HCT116 (cell line): Measurements from ENCODE around the gene TIAM2. TPM values are rescaled to one million over a fixed set of nuclear protein-coding genes. Genes with fewer than 3 reads are reported as not detected.
A peak's percentile ranks its signal among the peaks of the same experiment; 100 is the strongest.

Source experiments
- ATAC-seq: fragments of 200-7000 bp; cut with Tn5 transposase; 2 replicates; pipeline ENCODE4 v1.9.1; 2020; ENCODE audit warnings: mild to moderate bottlenecking, moderate library complexity
- BruUV-seq: library from RNA; stranded (reverse); fragments of 400-500 nt; replicated peaks from 2 replicates; lab custom pipeline; 2021; lab: Mats Ljungman, UMichigan
- CTCF ChIA-PET: fragments of 300-600 bp; sonication (Branson Sonifier 250); formaldehyde crosslinking; loops from one replicate; lab custom pipeline; 2021; ENCODE audit warnings: antibody characterized with exemption; lab: Charles Lee
- POLR2A ChIA-PET: fragments of 300-600, 350-600 bp; sonication (Branson Sonifier 250); formaldehyde crosslinking; loops from one replicate; lab custom pipeline; 2021; ENCODE audit warnings: antibody characterized with exemption; lab: Charles Lee
- RAD21 ChIA-PET, 2 experiments: fragments of 300-600 bp; sonication (Branson Sonifier 250); formaldehyde crosslinking; loops; one replicate each; lab custom pipeline; 2023; ENCODE audit warnings: low total read pairs in 2 of 2; ENCODE audit not compliant: uncharacterized antibody in 2 of 2, unreplicated experiment in 2 of 2, low non-redundant PET in 1 of 2; lab: Charles Lee
- DNase-seq: peaks from one replicate; pipeline ENCODE4 v3.0.0-alpha.2; 2010; ENCODE audit warnings: low read depth, low spot score
- H2AFZ ChIP-seq: fragments of 200-600 bp; shearing (Covaris generic), sonication (generic); 2 replicates; pipeline ENCODE4 v1.6.1; 2017; ENCODE audit warnings: low read depth, mixed run types, mixed read lengths, antibody characterized with exemption, low read length; ENCODE audit not compliant: poor library complexity, severe bottlenecking
- H3K27ac ChIP-seq: 2 replicates; pipeline ENCODE4 v1.5.1; 2012; ENCODE audit warnings: low read depth, low read length
- H3K27me3 ChIP-seq: fragments of 200-600 bp; sonication (generic); 2 replicates; pipeline ENCODE4 v1.6.1; 2016; ENCODE audit warnings: mixed run types, low read length, mixed read lengths; ENCODE audit not compliant: insufficient read depth
- H3K36me3 ChIP-seq, 2 experiments: fragments of 200-500 bp in 1 of 2; fragments of 200-600 bp in 1 of 2; sonication (Bioruptor generic) in 1 of 2; sonication (generic) in 1 of 2; 2 replicates each; pipeline versions ENCODE4 v1.5.1 to v1.6.1; 2014 to 2016; ENCODE audit warnings: low read length in 2 of 2, inconsistent platforms in 1 of 2, mixed read lengths in 1 of 2, mixed run types in 1 of 2; ENCODE audit not compliant: insufficient read depth in 2 of 2, control insufficient read depth in 1 of 2
- H3K4me1 ChIP-seq, 2 experiments: fragments of 200-600 bp in 1 of 2; sonication (generic) in 1 of 2; 2 replicates each; pipeline versions ENCODE4 v1.5.1 to v1.6.1; 2012 to 2017; ENCODE audit warnings: low read length in 2 of 2, inconsistent platforms in 1 of 2, mild to moderate bottlenecking in 1 of 2, mixed read lengths in 1 of 2, mixed run types in 1 of 2, moderate library complexity in 1 of 2; ENCODE audit not compliant: insufficient read depth in 2 of 2, control insufficient read depth in 1 of 2
- H3K4me2 ChIP-seq: fragments of 200-600 bp; sonication (generic); 2 replicates; pipeline ENCODE4 v1.6.1; 2017; ENCODE audit warnings: mixed run types, low read length, mixed read lengths
- H3K4me3 ChIP-seq, 2 experiments: fragments of 200-600 bp in 1 of 2; sonication (generic) in 1 of 2; replicated peaks in 1 of 2; 2 replicates each; pipeline ENCODE4 v1.5.1; 2011 to 2016; ENCODE audit warnings: low read length in 2 of 2, control low read depth in 1 of 2, low read depth in 1 of 2, mild to moderate bottlenecking in 1 of 2, mixed read lengths in 1 of 2, mixed run types in 1 of 2
- H3K79me2 ChIP-seq: fragments of 200-600 bp; sonication (generic); 2 replicates; pipeline ENCODE4 v1.6.1; 2017; ENCODE audit warnings: mild to moderate bottlenecking, mixed run types, low read length, moderate library complexity, mixed read lengths; ENCODE audit not compliant: insufficient read depth
- H3K9ac ChIP-seq: fragments of 200-600 bp; sonication (generic); 2 replicates; pipeline ENCODE4 v1.6.1; 2016; ENCODE audit warnings: low read length, mixed read lengths
- H3K9me2 ChIP-seq: fragments of 200-600 bp; sonication (generic), shearing (Covaris generic); 2 replicates; pipeline ENCODE4 v1.6.1; 2017; ENCODE audit warnings: mixed run types, mild to moderate bottlenecking, moderate library complexity; ENCODE audit not compliant: insufficient read depth
- H3K9me3 ChIP-seq, 2 experiments: fragments of 200-500 bp in 1 of 2; fragments of 200-600 bp in 1 of 2; sonication (Bioruptor generic) in 1 of 2; sonication (generic) in 1 of 2; 2 replicates each; pipeline ENCODE4 v1.6.1; 2014 to 2017; ENCODE audit warnings: low read length in 2 of 2, mixed read lengths in 2 of 2, inconsistent platforms in 1 of 2, low read depth in 1 of 2, mild to moderate bottlenecking in 1 of 2, mixed run types in 1 of 2, moderate library complexity in 1 of 2; ENCODE audit not compliant: control insufficient read depth in 1 of 2, insufficient read depth in 1 of 2
- H4K20me1 ChIP-seq: fragments of 200-600 bp; sonication (generic), shearing (Covaris generic); 2 replicates; pipeline ENCODE4 v1.6.1; 2017; ENCODE audit warnings: mixed run types, mild to moderate bottlenecking, moderate library complexity; ENCODE audit not compliant: insufficient read depth
- EZH2 ChIP-seq: fragments of 200-600 bp; sonication (generic); IDR thresholded peaks from 2 replicates; pipeline ENCODE4 v1.6.1; 2017; ENCODE audit warnings: antibody characterized with exemption, mixed run types
- POLR2AphosphoS5 ChIP-seq: IDR thresholded peaks from 2 replicates; pipeline ENCODE4 v1.6.1; 2011; ENCODE audit warnings: mild to moderate bottlenecking, low read depth, low read length, moderate library complexity
- RAD21 ChIP-seq: IDR thresholded peaks from 2 replicates; pipeline ENCODE4 v1.6.1; 2012; ENCODE audit warnings: low read depth, mild to moderate bottlenecking
- intact Hi-C: fragments of 100-400 bp; cut with micrococcal nuclease; formaldehyde crosslinking; loops from 2 replicates; pipeline ENCODE4 v1.10.0; 2022
- total RNA-seq: library from RNA; stranded (reverse); gene quantifications from one replicate; pipeline ENCODE4 v1.2.1, GENCODE V29; 2021; ENCODE audit not compliant: unreplicated experiment
- TF ChIP-seq, protein P1 (sequence below), 3 experiments: fragments of 200-600 bp in 1 of 3; sonication (generic) in 1 of 3; IDR thresholded peaks in 2 of 3; conservative IDR thresholded peaks in 1 of 3; 2 replicates each; pipeline ENCODE4 v1.5.1; 2012 to 2017; ENCODE audit warnings: low read depth in 2 of 3, low read length in 2 of 3, antibody characterized with exemption in 1 of 3, borderline replicate concordance in 1 of 3, control low read depth in 1 of 3, mild to moderate bottlenecking in 1 of 3, mixed read lengths in 1 of 3, mixed run types in 1 of 3, moderate library complexity in 1 of 3; ENCODE audit not compliant: insufficient read depth in 1 of 3

Gene TIAM2
- total RNA-seq, 1 experiment from 2014 or later: 9.4 TPM

DNA sequence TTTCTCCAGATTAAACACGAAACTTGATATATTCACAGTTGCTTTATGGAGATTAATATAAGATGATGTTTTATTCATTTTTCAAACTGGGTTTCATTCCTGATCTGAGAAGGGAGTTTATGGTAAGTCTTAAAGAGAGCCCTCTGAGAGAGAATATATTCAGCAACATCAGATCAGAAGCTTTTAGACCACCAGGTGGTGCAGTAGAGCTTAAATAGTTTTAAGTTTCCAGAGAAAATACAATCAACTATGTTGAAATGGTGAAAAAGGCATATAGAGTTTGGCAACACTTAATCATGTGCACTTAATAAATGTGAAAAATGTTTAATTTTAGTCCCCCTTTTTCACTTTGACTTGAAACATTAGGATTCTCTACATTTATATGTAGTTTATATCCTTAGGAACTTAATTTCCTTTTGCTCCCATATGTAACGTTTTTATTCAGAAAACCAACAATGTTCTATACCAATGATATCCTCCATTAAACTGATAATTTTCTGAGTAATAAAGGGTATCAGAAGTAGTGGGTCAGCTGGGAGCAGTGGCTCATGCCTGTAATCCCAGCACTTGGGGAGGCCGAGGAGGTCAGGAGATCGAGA lies 182.3 kb downstream of the TIAM2 start:
- Histone ChIP-seq H3K27me3 (no peaks in the 10 kb centered on the region), H3K27ac (no peak overlapping the region), H3K9ac (no peak overlapping the region), H2AFZ (no peak overlapping the region), H3K9me3 (no peaks in the 10 kb centered on the region), H3K9me2 (no peaks in the 10 kb centered on the region), H3K79me2 (no peaks in the 10 kb centered on the region), H4K20me1 (no peaks in the 10 kb centered on the region), H3K36me3 (no peaks in the 10 kb centered on the region), H3K4me2 (no peak overlapping the region), H3K4me3 (no peak overlapping the region)
- peak; percentile 61 for DNase-seq
- ChIA-PET POLR2A (interaction anchor here (0.6 to 0.9 kb wide), 2 partner anchors 71 to 250 kb away, joined by 3 read pairs; no protein-coding TSS in a partner anchor), RAD21 (interaction anchor here (0.6 to 1.3 kb wide), 3 partner anchors 71 to 306 kb away, joined by 3 to 8 read pairs (median 4); no protein-coding TSS in a partner anchor)
- intact Hi-C loops: loop anchor here (1.0 to 5.0 kb wide), 4 partner anchors 71 to 353 kb away; no protein-coding TSS in a partner anchor
- BruUV-seq: no TSS peak
- peak; percentile 46; the same call in 1 of the 2 replicates for ATAC-seq
- TF ChIP-seq RAD21 (peak; percentile 80), POLR2AphosphoS5 (no peak)
- TF ChIP-seq, protein P1, sequence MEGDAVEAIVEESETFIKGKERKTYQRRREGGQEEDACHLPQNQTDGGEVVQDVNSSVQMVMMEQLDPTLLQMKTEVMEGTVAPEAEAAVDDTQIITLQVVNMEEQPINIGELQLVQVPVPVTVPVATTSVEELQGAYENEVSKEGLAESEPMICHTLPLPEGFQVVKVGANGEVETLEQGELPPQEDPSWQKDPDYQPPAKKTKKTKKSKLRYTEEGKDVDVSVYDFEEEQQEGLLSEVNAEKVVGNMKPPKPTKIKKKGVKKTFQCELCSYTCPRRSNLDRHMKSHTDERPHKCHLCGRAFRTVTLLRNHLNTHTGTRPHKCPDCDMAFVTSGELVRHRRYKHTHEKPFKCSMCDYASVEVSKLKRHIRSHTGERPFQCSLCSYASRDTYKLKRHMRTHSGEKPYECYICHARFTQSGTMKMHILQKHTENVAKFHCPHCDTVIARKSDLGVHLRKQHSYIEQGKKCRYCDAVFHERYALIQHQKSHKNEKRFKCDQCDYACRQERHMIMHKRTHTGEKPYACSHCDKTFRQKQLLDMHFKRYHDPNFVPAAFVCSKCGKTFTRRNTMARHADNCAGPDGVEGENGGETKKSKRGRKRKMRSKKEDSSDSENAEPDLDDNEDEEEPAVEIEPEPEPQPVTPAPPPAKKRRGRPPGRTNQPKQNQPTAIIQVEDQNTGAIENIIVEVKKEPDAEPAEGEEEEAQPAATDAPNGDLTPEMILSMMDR (IDR thresholded peaks at IDR 0.05 in 2 of 3, conservative IDR thresholded peaks at IDR 0.05 in 1 of 3; ENCODE audit: borderline replicate concordance in 1 of 3, insufficient read depth in 1 of 3, low read depth in 2 of 3, low read length in 2 of 3): peak; percentile 59 to 78 (median 74); a peak in 5 of 6 replicates
- TF ChIP-seq, all 23 proteins: peak for 2
- peaks cover 0 to 12% of the 10 kb centered on the region in 2 experiments; a peak in 2 of 4 replicates for H3K4me1 ChIP-seq
- CTCF ChIA-PET: interaction anchor here (0.7 to 2.7 kb wide), 9 partner anchors 8 to 502 kb away, joined by 3 to 46 read pairs (median 6); no protein-coding TSS in a partner anchor

DNA sequence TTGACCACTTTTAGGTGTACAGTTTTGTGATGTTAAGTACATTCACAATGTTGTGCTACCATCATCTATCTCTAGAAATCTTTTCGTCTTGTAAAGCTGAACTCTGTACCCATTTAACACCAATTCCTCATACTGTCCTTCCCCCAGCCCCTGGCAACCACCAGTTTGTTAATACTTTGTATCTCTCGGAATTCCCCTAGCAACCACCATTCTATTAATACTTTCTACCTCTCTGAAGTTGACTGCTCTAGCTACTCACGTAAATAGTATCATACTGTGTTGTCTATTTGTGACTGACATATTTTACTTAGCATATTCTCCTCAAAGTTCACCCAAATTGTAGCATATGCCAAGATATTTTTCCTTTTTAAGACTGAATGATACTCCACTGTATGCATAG lies 186.4 kb downstream of the TIAM2 start:
- Histone ChIP-seq H3K79me2 (no peaks in the 10 kb centered on the region), H3K9me3 (no peaks in the 10 kb centered on the region), H3K4me1 (peaks cover 7 to 10% of the 10 kb centered on the region in 2 experiments), H3K4me3 (no peak overlapping the region), H3K9me2 (no peaks in the 10 kb centered on the region), H2AFZ (no peak overlapping the region), H4K20me1 (no peaks in the 10 kb centered on the region), H3K27me3 (no peaks in the 10 kb centered on the region), H3K36me3 (no peaks in the 10 kb centered on the region), H3K27ac (no peak overlapping the region), H3K4me2 (no peak overlapping the region), H3K9ac (no peak overlapping the region)
- intact Hi-C loops: no loop called here
- CTCF ChIA-PET: no interaction called here
- BruUV-seq: no TSS peak
- DNase-seq (no peak), ATAC-seq (no peak)
- RAD21 ChIA-PET: no interaction called here
- TF ChIP-seq RAD21: no peak
- no peak for TF ChIP-seq EZH2
- POLR2A ChIA-PET: no interaction called here
